GM21529 (cell line): ENCODE measurements around the gene ZBTB34.
"Not testable (repeated sequence)": the region's sequence is repeated elsewhere in the genome, so short reads cannot be mapped to it uniquely, and the experiment has no call there.

Source experiments
- ATAC-seq: cut with Tn5 transposase; IDR thresholded peaks from one replicate; pipeline ENCODE4 v1.9.1; 2021; ENCODE audit not compliant: unreplicated experiment

The ZBTB34 gene

GRCh38 chr9:126860077-126860756, at the start of gene ZBTB34:
TSS of gene ZBTB34 (plus strand) at chr9:126860639. CDS start at chr9:126879400, 18,761 bp downstream.
- peak; percentile 73 for ATAC-seq

- ATAC-seq: no peak
These were observed 47.4 kb upstream of the ZBTB34 start for GRCh38 chr9:126813072-126813471.

- ATAC-seq: no peak
These were observed 46.3 kb upstream of the ZBTB34 start for GRCh38 chr9:126814091-126814490.

- ATAC-seq: not testable (repeated sequence)
These were observed 42.8 kb upstream of the ZBTB34 start for GRCh38 chr9:126817615-126818014.

GRCh38 chr9:126818482-126818881, 42.0 kb upstream of the ZBTB34 start:
- no peak for ATAC-seq

- no peak for ATAC-seq
These were observed 41.0 kb upstream of the ZBTB34 start for GRCh38 chr9:126819482-126819881.

- no peak for ATAC-seq
These were observed 38.2 kb upstream of the ZBTB34 start for GRCh38 chr9:126822278-126822677.

- no peak for ATAC-seq
These were observed 37.6 kb upstream of the ZBTB34 start for GRCh38 chr9:126822873-126823272.

GRCh38 chr9:126824052-126824451, 36.4 kb upstream of the ZBTB34 start:
- ATAC-seq: not testable (repeated sequence)

- no peak for ATAC-seq
These were observed 33.2 kb upstream of the ZBTB34 start for GRCh38 chr9:126827227-126827626.

GRCh38 chr9:126829035-126829434, 31.4 kb upstream of the ZBTB34 start:
- no peak for ATAC-seq

- ATAC-seq: no peak
These were observed 29.6 kb upstream of the ZBTB34 start for GRCh38 chr9:126830827-126831226.

GRCh38 chr9:126832440-126832839, 28.0 kb upstream of the ZBTB34 start:
- ATAC-seq: no peak

GRCh38 chr9:126833020-126833419, 27.4 kb upstream of the ZBTB34 start:
- no peak for ATAC-seq

- no peak for ATAC-seq
These were observed 26.6 kb upstream of the ZBTB34 start for GRCh38 chr9:126833710-126834345.

- ATAC-seq: no peak
These were observed 25.8 kb upstream of the ZBTB34 start for GRCh38 chr9:126834672-126835071.

GRCh38 chr9:126836216-126836615, 24.2 kb upstream of the ZBTB34 start:
- ATAC-seq: no peak

- no peak for ATAC-seq
These were observed 22.2 kb upstream of the ZBTB34 start for GRCh38 chr9:126838055-126838811.

- no peak for ATAC-seq
These were observed 21.5 kb upstream of the ZBTB34 start for GRCh38 chr9:126838895-126839294.

- ATAC-seq: no peak
These were observed 21.1 kb upstream of the ZBTB34 start for GRCh38 chr9:126839301-126839700.

- ATAC-seq: no peak
These were observed 18.1 kb upstream of the ZBTB34 start for GRCh38 chr9:126842220-126842842.
